Mesenchymal stem cell (in vitro differentiated cells and primary cell): ENCODE data around the gene TNPO2.
A peak's percentile ranks its signal among the peaks of the same experiment; 100 is the strongest.
"Not testable (repeated sequence)": the region's sequence is repeated elsewhere in the genome, so short reads cannot be mapped to it uniquely, and the experiment has no call there.

Source experiments
- DNase-seq: peaks from one replicate; pipeline ENCODE4 v3.0.0-alpha.2; 2013
- H2AFZ ChIP-seq: one replicate; pipeline ENCODE4 v1.6.1; 2013; ENCODE audit warnings: low read depth, mild to moderate bottlenecking, control low read depth, inconsistent platforms, low read length, moderate library complexity
- H2AK5ac ChIP-seq: 2 replicates; pipeline ENCODE4 v1.6.1; 2013; ENCODE audit warnings: low read length, moderate library complexity, mild to moderate bottlenecking, inconsistent platforms; ENCODE audit not compliant: severe bottlenecking
- H2BK120ac ChIP-seq: one replicate; pipeline ENCODE4 v1.6.1; 2013; ENCODE audit warnings: low read depth, mild to moderate bottlenecking, inconsistent platforms, low read length, moderate library complexity
- H2BK12ac ChIP-seq, 2 experiments: one replicate each; pipeline ENCODE4 v1.6.1; 2013; ENCODE audit warnings: inconsistent platforms in 2 of 2, low read length in 2 of 2, mild to moderate bottlenecking in 2 of 2, moderate library complexity in 2 of 2, control low read depth in 1 of 2
- H2BK15ac ChIP-seq: one replicate; pipeline ENCODE4 v1.6.1; 2013; ENCODE audit warnings: mild to moderate bottlenecking, low read depth, inconsistent platforms; ENCODE audit not compliant: poor library complexity, severe bottlenecking
- H2BK5ac ChIP-seq: 2 replicates; pipeline ENCODE4 v1.6.1; 2013; ENCODE audit warnings: low read depth, mild to moderate bottlenecking, low read length, control low read depth, inconsistent platforms; ENCODE audit not compliant: poor library complexity, severe bottlenecking
- H3K14ac ChIP-seq, 2 experiments: one replicate each; pipeline ENCODE4 v1.6.1; 2013; ENCODE audit warnings: inconsistent platforms in 2 of 2, low read length in 2 of 2, control low read depth in 1 of 2, mild to moderate bottlenecking in 1 of 2, moderate library complexity in 1 of 2
- H3K18ac ChIP-seq, 2 experiments: one replicate each; pipeline ENCODE4 v1.6.1; 2013; ENCODE audit warnings: inconsistent platforms in 2 of 2, low read length in 2 of 2, control low read depth in 1 of 2, low read depth in 1 of 2, mild to moderate bottlenecking in 1 of 2
- H3K23ac ChIP-seq, 2 experiments: one replicate each; pipeline ENCODE4 v1.6.1; 2013; ENCODE audit warnings: inconsistent platforms in 2 of 2, low read length in 2 of 2, mild to moderate bottlenecking in 2 of 2, moderate library complexity in 2 of 2, control low read depth in 1 of 2
- H3K27ac ChIP-seq: 2 replicates; pipeline ENCODE4 v1.5.1; 2013; ENCODE audit warnings: mild to moderate bottlenecking, moderate library complexity, low read length, control low read depth, inconsistent platforms; ENCODE audit not compliant: poor library complexity, severe bottlenecking
- H3K27me3 ChIP-seq, 2 experiments: 2 replicates each; pipeline versions ENCODE4 v1.6.1 to v1.7.0; 2013; ENCODE audit warnings: low read length in 2 of 2, mild to moderate bottlenecking in 2 of 2, moderate library complexity in 2 of 2, control low read depth in 1 of 2, inconsistent platforms in 1 of 2; ENCODE audit not compliant: control insufficient read depth in 1 of 2, insufficient read depth in 1 of 2
- H3K36me3 ChIP-seq, 2 experiments: 2 replicates each; pipeline versions ENCODE4 v1.6.1 to v1.7.0; 2013; ENCODE audit warnings: low read length in 2 of 2, control low read depth in 1 of 2, inconsistent platforms in 1 of 2, low read depth in 1 of 2, mild to moderate bottlenecking in 1 of 2; ENCODE audit not compliant: insufficient read depth in 2 of 2, control insufficient read depth in 1 of 2
- H3K4ac ChIP-seq, 2 experiments: one replicate each; pipeline ENCODE4 v1.6.1; 2013; ENCODE audit warnings: inconsistent platforms in 2 of 2, low read length in 2 of 2, mild to moderate bottlenecking in 2 of 2, moderate library complexity in 2 of 2, control low read depth in 1 of 2, low read depth in 1 of 2
- H3K4me1 ChIP-seq: 2 replicates; pipeline ENCODE4 v1.6.1; 2013; ENCODE audit warnings: low read depth, low read length, control low read depth; ENCODE audit not compliant: control insufficient read depth, insufficient read depth
- H3K4me2 ChIP-seq: 2 replicates; pipeline ENCODE4 v1.6.1; 2013; ENCODE audit warnings: low read length, mild to moderate bottlenecking, inconsistent platforms; ENCODE audit not compliant: poor library complexity, severe bottlenecking
- H3K4me3 ChIP-seq, 2 experiments: 2 replicates each; pipeline versions ENCODE4 v1.5.1 to v1.7.0; 2013; ENCODE audit warnings: low read length in 2 of 2, mild to moderate bottlenecking in 2 of 2, control low read depth in 1 of 2, low read depth in 1 of 2; ENCODE audit not compliant: insufficient read depth in 1 of 2
- H3K79me1 ChIP-seq: replicated peaks from 2 replicates; pipeline ENCODE4 v1.6.1; 2013; ENCODE audit warnings: mild to moderate bottlenecking, control low read depth, low read length, inconsistent platforms; ENCODE audit not compliant: poor library complexity, severe bottlenecking
- H3K9ac ChIP-seq: 2 replicates; pipeline ENCODE4 v1.7.0; 2013; ENCODE audit warnings: mild to moderate bottlenecking, low read length, moderate library complexity
- H3K9me3 ChIP-seq: 2 replicates; pipeline ENCODE4 v1.7.0; 2013; ENCODE audit warnings: mild to moderate bottlenecking, low read length; ENCODE audit not compliant: control insufficient read depth
- H4K8ac ChIP-seq: one replicate; pipeline ENCODE4 v1.6.1; 2013; ENCODE audit warnings: inconsistent platforms, mild to moderate bottlenecking, low read length, moderate library complexity
- H4K91ac ChIP-seq: one replicate; pipeline ENCODE4 v1.6.1; 2013; ENCODE audit warnings: mild to moderate bottlenecking, low read length, inconsistent platforms
- WGBS: methylation state at CpG from one replicate; pipeline ENCODE4 v1.1.7; 2013; ENCODE audit warnings: mixed read lengths; 5-methylcytosine and 5-hydroxymethylcytosine counted together

Gene TNPO2

DNA sequence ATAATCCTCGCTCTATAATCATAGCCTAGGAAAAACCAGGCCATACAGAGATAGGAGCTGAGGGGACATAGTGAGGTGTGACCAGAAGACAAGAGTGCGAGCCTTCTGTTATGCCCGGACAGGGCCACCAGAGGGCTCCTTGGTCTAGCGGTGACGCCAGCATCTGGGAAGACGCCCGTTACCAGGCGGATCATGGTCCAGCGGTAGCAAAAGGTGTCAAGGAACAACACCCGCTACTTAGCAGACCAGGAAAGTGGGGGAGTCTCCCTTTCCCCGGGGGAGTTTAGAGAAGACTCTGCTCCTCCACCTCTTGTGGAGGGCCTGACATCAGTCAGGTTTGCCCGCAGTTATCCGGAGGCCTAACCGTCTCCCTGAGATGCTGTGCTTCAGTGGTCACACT lies 11.7 kb downstream of the TNPO2 start:
- H3K4me1 ChIP-seq, H2BK12ac ChIP-seq, H2BK15ac ChIP-seq, H3K23ac ChIP-seq, H3K27me3 ChIP-seq, H4K91ac ChIP-seq, H2BK120ac ChIP-seq, H3K27ac ChIP-seq, H3K14ac ChIP-seq, H2BK5ac ChIP-seq, H3K18ac ChIP-seq, H3K4me3 ChIP-seq, H2AK5ac ChIP-seq, H3K4ac ChIP-seq, H2AFZ ChIP-seq, H3K9ac ChIP-seq, H3K9me3 ChIP-seq, H3K4me2 ChIP-seq, DNase-seq, H4K8ac ChIP-seq: not testable (repeated sequence)
- Histone ChIP-seq H3K36me3 (peaks cover 80 to 89% of the 10 kb centered on the region in 2 experiments), H3K79me1 (peaks cover 36% of the 10 kb centered on the region)
- 34% methylated on average over 9 of the region's 14 CpGs for WGBS

DNA sequence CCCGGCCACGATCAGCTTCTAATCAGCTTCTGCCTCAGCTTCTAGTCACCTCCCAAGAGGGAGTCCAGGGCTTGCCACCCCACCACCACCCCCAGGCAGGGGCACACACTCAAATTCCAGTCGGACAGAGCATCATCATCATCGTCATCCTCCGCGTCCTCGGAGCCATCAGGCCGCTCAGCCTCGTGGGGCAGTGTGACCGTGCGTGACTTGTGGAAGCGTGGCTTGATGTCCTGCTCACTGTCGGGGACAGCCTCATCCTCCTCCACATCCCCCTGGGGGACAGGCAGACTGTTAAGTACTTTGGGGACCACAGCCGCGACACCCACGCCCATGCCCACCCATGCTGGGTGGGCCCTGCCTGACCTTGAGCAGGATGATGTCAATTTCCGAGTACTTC lies 12.5 kb downstream of the TNPO2 start:
- Histone ChIP-seq H3K4me1 (no peaks in the 10 kb centered on the region), H2AK5ac (no peak overlapping the region), H3K4ac (no peak overlapping the region), H3K79me1 (peaks cover 44% of the 10 kb centered on the region), H4K8ac (no peak overlapping the region), H3K9ac (no peak overlapping the region), H3K36me3 (peaks cover 82 to 90% of the 10 kb centered on the region in 2 experiments), H3K23ac (no peak overlapping the region), H3K4me3 (no peak overlapping the region), H3K27me3 (no peaks in the 10 kb centered on the region), H3K27ac (no peak overlapping the region), H2BK12ac (no peak overlapping the region), H3K14ac (no peak overlapping the region), H2BK120ac (no peak overlapping the region), H3K9me3 (no peaks in the 10 kb centered on the region), H3K4me2 (no peak overlapping the region), H2BK5ac (no peak overlapping the region), H2BK15ac (no peak overlapping the region), H4K91ac (no peak overlapping the region), H2AFZ (no peak overlapping the region), H3K18ac (no peak overlapping the region)
- DNase-seq, result no peak
- 98% methylated on average over 17 of the region's 17 CpGs for whole genome bisulfite sequencing

DNA sequence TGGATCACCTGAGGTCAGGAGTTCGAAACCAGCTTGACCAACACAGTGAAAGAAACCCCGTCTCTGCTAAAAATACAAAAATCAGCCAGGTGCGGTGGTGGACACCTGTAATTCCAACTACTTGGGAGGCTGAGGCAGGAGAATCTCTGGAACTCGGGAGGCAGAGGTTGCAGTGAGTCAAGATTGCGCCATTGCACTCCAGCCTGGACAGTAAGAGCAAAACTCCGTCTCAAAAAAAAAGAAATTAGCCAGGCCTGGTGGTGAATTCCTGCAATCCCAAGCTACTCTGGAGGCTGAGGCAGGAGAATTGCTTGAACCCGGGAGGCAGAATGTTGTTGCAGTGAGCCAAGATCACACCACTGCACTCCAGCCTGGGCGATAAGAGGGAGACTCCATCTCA lies 15.1 kb downstream of the TNPO2 start:
- Histone ChIP-seq H4K8ac (no peak overlapping the region), H2BK5ac (no peak overlapping the region), H3K79me1 (peaks cover 43% of the 10 kb centered on the region), H2AFZ (no peak overlapping the region), H2BK12ac (no peak overlapping the region), H3K18ac (no peak overlapping the region), H3K27ac (no peak overlapping the region), H3K36me3 (peaks cover 78 to 90% of the 10 kb centered on the region in 2 experiments), H3K4me2 (no peak overlapping the region), H4K91ac (no peak overlapping the region), H3K23ac (no peak overlapping the region), H3K27me3 (no peaks in the 10 kb centered on the region), H3K9me3 (no peaks in the 10 kb centered on the region), H2AK5ac (no peak overlapping the region), H2BK15ac (no peak overlapping the region), H3K4me3 (no peak overlapping the region), H3K4ac (no peak overlapping the region), H3K4me1 (no peaks in the 10 kb centered on the region), H2BK120ac (no peak overlapping the region), H3K14ac (no peak overlapping the region), H3K9ac (no peak overlapping the region)
- no peak for DNase-seq
- WGBS, result 98% methylated on average over 8 of the region's 8 CpGs

DNA sequence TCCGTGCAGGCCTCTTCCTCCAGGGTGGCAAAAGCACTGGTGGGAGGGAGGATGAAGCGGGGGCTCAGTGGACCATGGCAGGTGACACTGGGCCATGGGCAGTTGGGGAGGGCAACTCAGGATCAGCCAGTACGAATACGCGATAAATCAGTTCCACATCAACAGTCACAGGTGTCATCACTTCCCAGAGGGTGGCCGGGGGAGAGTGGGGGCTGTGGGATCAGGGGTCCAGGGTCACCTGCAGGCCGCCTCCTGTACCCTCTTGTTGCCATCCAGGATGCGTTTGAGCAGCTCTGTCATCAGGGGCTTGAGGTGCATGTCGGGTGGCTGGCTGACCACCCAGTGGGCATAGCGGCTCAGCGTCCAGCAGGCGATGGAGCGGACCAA lies 17.4 kb downstream of the TNPO2 start:
- no peak overlapping the region for H2BK5ac ChIP-seq
- H3K4me3 ChIP-seq, result no peak overlapping the region
- peaks cover 49% of the 10 kb centered on the region for H3K79me1 ChIP-seq
- no peak overlapping the region for H3K23ac ChIP-seq
- H3K27me3 ChIP-seq, result no peaks in the 10 kb centered on the region
- H2AK5ac ChIP-seq, result no peak overlapping the region
- no peak for DNase-seq
- 98% methylated on average over 12 of the region's 13 CpGs for WGBS
- no peaks in the 10 kb centered on the region for H3K9me3 ChIP-seq
- peaks cover 1% of the 10 kb centered on the region for H3K4me1 ChIP-seq
- no peak overlapping the region for H3K18ac ChIP-seq
- peaks cover 83 to 95% of the 10 kb centered on the region in 2 experiments for H3K36me3 ChIP-seq
- no peak overlapping the region for H2BK15ac ChIP-seq
- no peak overlapping the region for H4K8ac ChIP-seq
- no peak overlapping the region for H3K4me2 ChIP-seq
- H3K27ac ChIP-seq, result no peak overlapping the region
- H3K9ac ChIP-seq, result no peak overlapping the region
- H2BK12ac ChIP-seq, result no peak overlapping the region
- peak overlapping the region; percentile 34 for H4K91ac ChIP-seq
- H2BK120ac ChIP-seq, result no peak overlapping the region
- H2AFZ ChIP-seq, result no peak overlapping the region
- H3K4ac ChIP-seq, result no peak overlapping the region
- H3K14ac ChIP-seq, result no peak overlapping the region
